SU-DHL-6 (cell line): Measurements from ENCODE around the gene NRXN2.

Source experiments
- H2AFZ ChIP-seq: fragments of 200-600 bp; sonication (generic); 2 replicates; pipeline ENCODE4 v1.6.1; 2014; ENCODE audit warnings: low read depth, mild to moderate bottlenecking, moderate library complexity, mixed read lengths, antibody characterized with exemption, low read length; ENCODE audit not compliant: severe bottlenecking
- H3F3A ChIP-seq: fragments of 200-600 bp; shearing (Covaris generic); 2 replicates; pipeline ENCODE4 v1.6.0; 2016; ENCODE audit warnings: antibody characterized with exemption, mild to moderate bottlenecking; ENCODE audit not compliant: insufficient read depth
- H3K27ac ChIP-seq: fragments of 200-600 bp; sonication (generic); 2 replicates; pipeline ENCODE4 v1.5.1; 2016; ENCODE audit warnings: low read depth, mild to moderate bottlenecking, low read length, moderate library complexity, mixed read lengths
- H3K27me3 ChIP-seq: fragments of 200-600 bp; sonication (generic), shearing (Covaris generic); 2 replicates; pipeline ENCODE4 v1.6.0; 2014; ENCODE audit warnings: mild to moderate bottlenecking, low read length
- H3K36me3 ChIP-seq: fragments of 200-600 bp; sonication (generic); 2 replicates; pipeline ENCODE4 v1.6.1; 2014; ENCODE audit warnings: mild to moderate bottlenecking, low read length, mixed read lengths
- H3K4me2 ChIP-seq: fragments of 300-600, 200-600 bp; shearing (Covaris generic), sonication (generic); 2 replicates; pipeline ENCODE4 v1.6.0; 2014; ENCODE audit warnings: low read length, low read depth, mild to moderate bottlenecking; ENCODE audit not compliant: poor library complexity, severe bottlenecking
- H3K4me3 ChIP-seq: fragments of 200-600 bp; sonication (generic); 2 replicates; pipeline ENCODE4 v1.5.1; 2014; ENCODE audit warnings: antibody characterized with exemption, low read length, mild to moderate bottlenecking, mixed read lengths; ENCODE audit not compliant: insufficient read depth, poor library complexity, severe bottlenecking
- H3K79me2 ChIP-seq: fragments of 200-600 bp; sonication (generic); 2 replicates; pipeline ENCODE4 v1.6.1; 2014; ENCODE audit warnings: mild to moderate bottlenecking, low read length, moderate library complexity; ENCODE audit not compliant: insufficient read depth
- H3K9ac ChIP-seq: fragments of 200-600 bp; sonication (generic); 2 replicates; pipeline ENCODE4 v1.7.0; 2014; ENCODE audit warnings: mild to moderate bottlenecking, low read length
- H3K9me2 ChIP-seq: fragments of 200-600 bp; sonication (generic); replicated peaks from 2 replicates; pipeline ENCODE4 v1.6.1; 2014; ENCODE audit warnings: low read length; ENCODE audit not compliant: insufficient read depth
- H3K9me3 ChIP-seq: fragments of 200-600 bp; sonication (generic); 2 replicates; pipeline ENCODE4 v1.6.1; 2014; ENCODE audit warnings: low read length, mixed read lengths; ENCODE audit not compliant: insufficient read depth
- H4K20me1 ChIP-seq: fragments of 200-600 bp; sonication (generic); 2 replicates; pipeline ENCODE4 v1.6.1; 2014; ENCODE audit warnings: low read depth, mild to moderate bottlenecking, antibody characterized with exemption, low read length, moderate library complexity, mixed read lengths
- CTCF ChIP-seq: fragments of 200-600 bp; sonication (generic); IDR thresholded peaks from one replicate; pipeline ENCODE4 v1.5.1; 2017; ENCODE audit warnings: antibody characterized with exemption, mild to moderate bottlenecking, low read length, moderate library complexity; ENCODE audit not compliant: insufficient read depth, poor library complexity, severe bottlenecking
- EZH2phosphoT487 ChIP-seq: fragments of 200-600 bp; sonication (generic), shearing (Covaris generic); conservative IDR thresholded peaks from 2 replicates; pipeline ENCODE4 v1.6.1; 2018; ENCODE audit warnings: mild to moderate bottlenecking, antibody characterized with exemption, low read length, moderate library complexity, mixed read lengths

Gene NRXN2

DNA sequence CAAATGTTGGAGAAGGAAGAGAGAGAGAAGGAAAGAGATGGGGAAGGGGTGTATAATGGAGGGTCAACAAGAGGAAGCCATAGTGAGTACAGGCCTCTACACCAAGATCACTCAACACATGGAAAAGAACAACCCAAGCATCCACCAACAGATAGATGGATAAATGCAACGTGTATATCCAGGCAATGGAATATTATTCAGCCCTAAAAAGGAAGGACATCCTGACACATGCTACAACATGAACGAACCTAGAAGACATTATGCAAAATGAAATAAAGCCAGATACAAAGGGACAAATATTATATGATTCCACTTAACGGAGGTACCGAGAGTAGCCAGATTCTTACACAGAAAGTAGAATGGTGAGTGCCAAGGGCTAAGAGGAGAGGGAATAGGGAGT is 59.3 kb downstream of the NRXN2 start:
- TF ChIP-seq EZH2phosphoT487: no peak
- no peak for TF ChIP-seq CTCF
- Histone ChIP-seq H3K27me3 (no peaks in the 10 kb centered on the region), H2AFZ (no peak overlapping the region), H3K9me3 (no peaks in the 10 kb centered on the region), H3K79me2 (no peaks in the 10 kb centered on the region), H3K9me2 (no peaks in the 10 kb centered on the region), H3K4me2 (no peak overlapping the region), H3K36me3 (no peaks in the 10 kb centered on the region), H3K4me3 (no peak overlapping the region), H3F3A (no peaks in the 10 kb centered on the region), H4K20me1 (no peaks in the 10 kb centered on the region), H3K9ac (no peak overlapping the region), H3K27ac (no peak overlapping the region)

DNA sequence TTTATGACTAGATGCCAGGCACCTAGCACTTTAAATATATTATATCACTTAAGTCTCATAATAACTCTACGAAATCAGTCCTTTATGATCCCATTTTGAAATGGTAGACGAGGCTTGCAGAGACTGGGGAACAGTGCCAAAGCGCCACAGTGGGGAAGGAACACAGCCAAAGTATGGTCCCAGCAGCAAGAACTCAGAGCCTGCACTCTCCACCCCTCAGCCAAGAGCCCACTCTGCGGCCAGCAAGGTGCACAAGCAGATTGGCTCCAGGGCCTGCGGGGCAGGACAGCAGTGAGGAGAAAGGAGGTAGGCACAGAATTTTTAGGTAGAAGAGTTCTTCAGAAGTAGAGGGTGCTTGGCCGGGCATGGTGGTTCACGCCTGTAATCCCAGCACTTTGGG is 61.4 kb downstream of the NRXN2 start:
- Histone ChIP-seq H3K79me2 (no peaks in the 10 kb centered on the region), H3K9me3 (no peaks in the 10 kb centered on the region), H3K27me3 (no peaks in the 10 kb centered on the region), H3K4me3 (no peak overlapping the region), H2AFZ (no peak overlapping the region), H3K9ac (no peak overlapping the region), H3K27ac (no peak overlapping the region), H3K4me2 (no peak overlapping the region), H3K9me2 (no peaks in the 10 kb centered on the region), H3K36me3 (no peaks in the 10 kb centered on the region), H3F3A (no peaks in the 10 kb centered on the region), H4K20me1 (no peaks in the 10 kb centered on the region)
- no peak for TF ChIP-seq CTCF
- no peak for TF ChIP-seq EZH2phosphoT487

DNA sequence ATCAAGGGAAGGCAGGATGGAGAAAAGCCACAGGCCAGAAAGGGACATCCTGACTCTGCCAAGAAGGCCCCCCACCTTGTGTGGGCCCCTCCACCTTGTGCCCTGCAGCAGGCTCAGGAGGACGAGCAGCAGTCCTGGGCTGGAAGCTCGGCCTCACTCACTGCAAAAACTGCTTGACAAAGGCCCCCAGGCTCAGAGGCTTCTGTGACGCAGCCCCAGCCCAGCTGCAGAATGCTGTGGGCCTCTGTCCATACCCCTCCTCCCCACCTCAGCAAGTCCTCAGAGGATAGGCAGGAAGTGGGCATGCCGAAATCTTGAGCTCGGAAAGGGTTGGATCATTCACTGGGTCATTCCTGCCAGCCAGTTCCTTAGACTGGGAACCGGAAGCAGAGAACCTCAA is 61.9 kb downstream of the NRXN2 start:
- Histone ChIP-seq H3K4me2 (no peak overlapping the region), H3K9ac (no peak overlapping the region), H3K4me3 (no peak overlapping the region), H3F3A (no peaks in the 10 kb centered on the region), H2AFZ (no peak overlapping the region), H3K9me2 (no peaks in the 10 kb centered on the region), H3K36me3 (no peaks in the 10 kb centered on the region), H3K79me2 (no peaks in the 10 kb centered on the region), H3K27me3 (no peaks in the 10 kb centered on the region), H3K27ac (no peak overlapping the region), H4K20me1 (no peaks in the 10 kb centered on the region), H3K9me3 (no peaks in the 10 kb centered on the region)
- no peak for TF ChIP-seq CTCF
- TF ChIP-seq EZH2phosphoT487: no peak

GRCh38 chr11:64660706-64661105 is 62.3 kb downstream of the NRXN2 start:
- Histone ChIP-seq H3K4me2 (no peak overlapping the region), H3K27me3 (no peaks in the 10 kb centered on the region), H3K9ac (no peak overlapping the region), H3K36me3 (no peaks in the 10 kb centered on the region), H3K79me2 (no peaks in the 10 kb centered on the region), H3K9me3 (no peaks in the 10 kb centered on the region), H3F3A (no peaks in the 10 kb centered on the region), H2AFZ (no peak overlapping the region), H4K20me1 (no peaks in the 10 kb centered on the region), H3K9me2 (no peaks in the 10 kb centered on the region), H3K4me3 (no peak overlapping the region), H3K27ac (no peak overlapping the region)
- TF ChIP-seq CTCF: no peak
- no peak for TF ChIP-seq EZH2phosphoT487
